ENCODE results near the gene TMEM168.

Gene TMEM168

DNA sequence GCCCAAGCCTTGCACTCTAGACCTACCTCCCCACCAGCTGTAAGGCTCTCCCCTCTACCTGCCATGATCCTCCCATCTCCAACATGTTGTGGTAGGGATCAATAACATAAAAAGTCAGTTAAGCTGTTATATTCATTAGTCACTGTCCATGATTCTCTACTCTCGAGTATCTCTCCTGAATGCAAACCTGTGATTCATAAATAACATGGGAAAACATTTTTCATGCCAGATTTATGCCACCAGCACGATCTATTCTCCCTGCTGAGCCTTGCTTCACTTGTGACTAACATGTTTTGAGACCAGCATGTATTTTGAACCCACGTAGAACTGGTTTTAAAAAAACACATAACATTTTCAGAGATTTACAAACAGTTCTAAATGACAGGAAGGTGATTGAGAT is 30.3 kb downstream of the TMEM168 start:
- Histone ChIP-seq H3K4me3 (replicated peaks; ENCODE audit: low read depth, low read length) (no peak overlapping the region), H3K27me3 (replicated peaks; ENCODE audit: control insufficient read depth, insufficient read depth, low read length) (no peaks in the 10 kb centered on the region), H3K36me3 (ENCODE audit: control insufficient read depth, insufficient read depth, low read length) (no peaks in the 10 kb centered on the region; the same call in 1 of the 2 replicates)
- TF ChIP-seq, protein P1, sequence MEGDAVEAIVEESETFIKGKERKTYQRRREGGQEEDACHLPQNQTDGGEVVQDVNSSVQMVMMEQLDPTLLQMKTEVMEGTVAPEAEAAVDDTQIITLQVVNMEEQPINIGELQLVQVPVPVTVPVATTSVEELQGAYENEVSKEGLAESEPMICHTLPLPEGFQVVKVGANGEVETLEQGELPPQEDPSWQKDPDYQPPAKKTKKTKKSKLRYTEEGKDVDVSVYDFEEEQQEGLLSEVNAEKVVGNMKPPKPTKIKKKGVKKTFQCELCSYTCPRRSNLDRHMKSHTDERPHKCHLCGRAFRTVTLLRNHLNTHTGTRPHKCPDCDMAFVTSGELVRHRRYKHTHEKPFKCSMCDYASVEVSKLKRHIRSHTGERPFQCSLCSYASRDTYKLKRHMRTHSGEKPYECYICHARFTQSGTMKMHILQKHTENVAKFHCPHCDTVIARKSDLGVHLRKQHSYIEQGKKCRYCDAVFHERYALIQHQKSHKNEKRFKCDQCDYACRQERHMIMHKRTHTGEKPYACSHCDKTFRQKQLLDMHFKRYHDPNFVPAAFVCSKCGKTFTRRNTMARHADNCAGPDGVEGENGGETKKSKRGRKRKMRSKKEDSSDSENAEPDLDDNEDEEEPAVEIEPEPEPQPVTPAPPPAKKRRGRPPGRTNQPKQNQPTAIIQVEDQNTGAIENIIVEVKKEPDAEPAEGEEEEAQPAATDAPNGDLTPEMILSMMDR (IDR thresholded peaks at IDR 0.05; ENCODE audit: insufficient read depth, low read length, poor library complexity, severe bottlenecking): no peak
- no peak for DNase-seq (ENCODE audit: extremely low read depth, insufficient read length)

DNA sequence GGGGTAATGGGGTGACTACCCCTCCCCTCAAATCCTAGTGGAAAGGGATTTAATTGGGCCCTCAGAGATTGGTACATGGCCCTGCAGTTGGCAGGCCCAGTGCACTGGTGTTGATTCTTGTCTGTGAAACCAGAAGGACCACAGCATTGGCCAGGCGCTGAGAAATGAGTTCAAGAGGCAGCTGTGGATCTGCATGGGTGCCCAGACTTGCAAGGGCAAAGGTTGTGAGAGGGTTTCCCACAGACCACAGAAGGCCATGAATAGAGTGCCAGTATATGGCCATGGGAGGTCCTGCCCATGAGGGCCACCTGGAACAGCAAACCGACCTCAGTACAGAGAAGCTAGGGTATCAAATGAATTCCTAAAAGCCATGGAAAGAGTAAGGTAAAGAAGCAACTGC is 32.9 kb downstream of the TMEM168 start:
- Histone ChIP-seq H3K27me3 (replicated peaks; ENCODE audit: control insufficient read depth, insufficient read depth, low read length) (no peaks in the 10 kb centered on the region), H3K4me3 (replicated peaks; ENCODE audit: low read depth, low read length) (no peak overlapping the region), H3K36me3 (ENCODE audit: control insufficient read depth, insufficient read depth, low read length) (no peaks in the 10 kb centered on the region; the same call in 1 of the 2 replicates)
- no peak for DNase-seq (ENCODE audit: extremely low read depth, insufficient read length)
- TF ChIP-seq, protein P1 (IDR thresholded peaks at IDR 0.05; ENCODE audit: insufficient read depth, low read length, poor library complexity, severe bottlenecking): no peak

DNA sequence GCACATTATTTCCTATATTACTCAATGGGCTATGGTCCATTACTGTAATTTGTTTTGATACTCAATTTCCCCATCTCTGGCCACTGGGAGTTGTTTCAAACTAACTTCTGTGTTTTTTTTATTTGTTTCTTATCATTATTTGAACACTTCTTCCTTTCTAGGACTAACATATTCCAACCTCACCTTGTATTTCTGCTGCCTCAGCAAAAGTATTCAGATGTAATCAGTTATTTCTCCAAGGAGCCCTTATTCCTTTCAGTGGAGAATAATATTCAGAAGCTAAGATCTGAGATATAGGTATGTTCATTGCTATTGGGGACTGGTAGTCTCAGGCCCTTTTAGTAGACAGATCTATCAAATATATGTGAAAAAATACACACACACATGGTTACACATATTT is 36.9 kb downstream of the TMEM168 start:
- Histone ChIP-seq H3K36me3 (ENCODE audit: control insufficient read depth, insufficient read depth, low read length) (no peaks in the 10 kb centered on the region), H3K4me3 (replicated peaks; ENCODE audit: low read depth, low read length) (no peak overlapping the region), H3K27me3 (replicated peaks; ENCODE audit: control insufficient read depth, insufficient read depth, low read length) (no peaks in the 10 kb centered on the region)
- no peak for DNase-seq (ENCODE audit: extremely low read depth, insufficient read length)
- TF ChIP-seq, protein P1 (IDR thresholded peaks at IDR 0.05; ENCODE audit: insufficient read depth, low read length, poor library complexity, severe bottlenecking): no peak

DNA sequence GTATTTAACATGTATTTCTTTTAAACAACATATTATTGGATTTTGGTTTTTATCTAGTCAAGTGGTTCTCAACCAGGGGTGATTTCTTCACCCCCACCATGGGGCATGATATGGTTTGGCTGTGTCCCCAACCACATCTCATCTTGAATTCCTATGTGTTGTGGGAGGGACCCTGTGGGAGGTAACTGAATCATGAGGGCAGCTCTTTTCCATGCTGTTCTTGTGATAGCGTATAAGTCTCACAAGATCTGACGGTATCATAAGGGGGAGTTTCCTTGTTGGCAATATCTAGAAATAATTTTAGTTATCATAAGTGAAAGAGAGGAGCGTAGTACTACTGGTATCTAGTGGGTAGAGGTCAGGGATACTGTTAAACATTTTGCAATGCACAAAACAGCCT is 37.6 kb downstream of the TMEM168 start:
- Histone ChIP-seq H3K36me3 (ENCODE audit: control insufficient read depth, insufficient read depth, low read length) (no peaks in the 10 kb centered on the region), H3K27me3 (replicated peaks; ENCODE audit: control insufficient read depth, insufficient read depth, low read length) (no peaks in the 10 kb centered on the region), H3K4me3 (replicated peaks; ENCODE audit: low read depth, low read length) (no peak overlapping the region)
- DNase-seq (ENCODE audit: extremely low read depth, insufficient read length): no peak
- TF ChIP-seq, protein P1 (IDR thresholded peaks at IDR 0.05; ENCODE audit: insufficient read depth, low read length, poor library complexity, severe bottlenecking): no peak

- no peak overlapping the region for H3K4me3 ChIP-seq (replicated peaks; ENCODE audit: low read depth, low read length)
- TF ChIP-seq, protein P1 (IDR thresholded peaks at IDR 0.05; ENCODE audit: insufficient read depth, low read length, poor library complexity, severe bottlenecking): peak; percentile 25
- H3K36me3 ChIP-seq (ENCODE audit: control insufficient read depth, insufficient read depth, low read length): no peaks in the 10 kb centered on the region
- no peaks in the 10 kb centered on the region for H3K27me3 ChIP-seq (replicated peaks; ENCODE audit: control insufficient read depth, insufficient read depth, low read length)
- DNase-seq (ENCODE audit: extremely low read depth, insufficient read length): no peak
These were observed 40.4 kb downstream of the TMEM168 start for GRCh38 chr7:112749775-112750174.

GRCh38 chr7:112748381-112748780 is 41.8 kb downstream of the TMEM168 start:
- Histone ChIP-seq H3K4me3 (replicated peaks; ENCODE audit: low read depth, low read length) (no peak overlapping the region), H3K27me3 (replicated peaks; ENCODE audit: control insufficient read depth, insufficient read depth, low read length) (no peaks in the 10 kb centered on the region), H3K36me3 (ENCODE audit: control insufficient read depth, insufficient read depth, low read length) (no peaks in the 10 kb centered on the region)
- TF ChIP-seq, protein P1 (IDR thresholded peaks at IDR 0.05; ENCODE audit: insufficient read depth, low read length, poor library complexity, severe bottlenecking): no peak
- DNase-seq (ENCODE audit: extremely low read depth, insufficient read length): no peak

Measured in GM06990 (cell line).